Measurements from ENCODE around the gene MACROH2A2.

DNA sequence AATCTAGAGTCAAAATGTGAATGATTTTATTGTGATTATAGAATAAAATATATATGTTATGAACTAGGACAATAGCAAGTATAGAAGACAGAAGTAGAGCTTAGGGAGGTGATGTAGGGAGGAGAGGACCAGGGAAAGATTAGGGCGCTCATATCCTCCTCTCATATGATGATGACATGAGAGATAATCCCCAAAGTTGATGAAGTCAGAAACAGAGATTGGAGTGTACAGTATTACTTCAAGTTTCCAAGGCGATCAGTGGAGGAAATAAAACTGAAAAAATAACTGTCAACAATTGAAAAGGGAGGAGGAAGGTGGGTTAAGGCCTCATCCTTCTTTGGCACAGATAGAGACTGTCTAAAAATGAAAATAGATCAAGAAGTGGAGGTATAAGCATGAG lies 14.9 kb downstream of the MACROH2A2 start:
- TF ChIP-seq, protein P1, sequence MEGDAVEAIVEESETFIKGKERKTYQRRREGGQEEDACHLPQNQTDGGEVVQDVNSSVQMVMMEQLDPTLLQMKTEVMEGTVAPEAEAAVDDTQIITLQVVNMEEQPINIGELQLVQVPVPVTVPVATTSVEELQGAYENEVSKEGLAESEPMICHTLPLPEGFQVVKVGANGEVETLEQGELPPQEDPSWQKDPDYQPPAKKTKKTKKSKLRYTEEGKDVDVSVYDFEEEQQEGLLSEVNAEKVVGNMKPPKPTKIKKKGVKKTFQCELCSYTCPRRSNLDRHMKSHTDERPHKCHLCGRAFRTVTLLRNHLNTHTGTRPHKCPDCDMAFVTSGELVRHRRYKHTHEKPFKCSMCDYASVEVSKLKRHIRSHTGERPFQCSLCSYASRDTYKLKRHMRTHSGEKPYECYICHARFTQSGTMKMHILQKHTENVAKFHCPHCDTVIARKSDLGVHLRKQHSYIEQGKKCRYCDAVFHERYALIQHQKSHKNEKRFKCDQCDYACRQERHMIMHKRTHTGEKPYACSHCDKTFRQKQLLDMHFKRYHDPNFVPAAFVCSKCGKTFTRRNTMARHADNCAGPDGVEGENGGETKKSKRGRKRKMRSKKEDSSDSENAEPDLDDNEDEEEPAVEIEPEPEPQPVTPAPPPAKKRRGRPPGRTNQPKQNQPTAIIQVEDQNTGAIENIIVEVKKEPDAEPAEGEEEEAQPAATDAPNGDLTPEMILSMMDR (IDR thresholded peaks at IDR 0.05) = no peak
- no peak for TF ChIP-seq POLR2A (IDR thresholded peaks at IDR 0.05)
